HepG2 (cell line): Measurements from ENCODE around the gene PPM1F. TPM values are rescaled to one million over a fixed set of nuclear protein-coding genes. Genes with fewer than 3 reads are reported as not detected.
A peak's percentile ranks its signal among the peaks of the same experiment; 100 is the strongest.

ENCODE experiments used
- HMGXB3 ChIP-seq: sonication (generic); formaldehyde crosslinking; IDR thresholded peaks from 2 replicates; pipeline ENCODE4 v1.4.0; 2020; ENCODE audit warnings: missing genetic modification reagents, borderline replicate concordance
- PATZ1 ChIP-seq: sonication (generic); formaldehyde crosslinking; IDR thresholded peaks from 2 replicates; pipeline ENCODE4 v1.4.0; 2020; ENCODE audit warnings: missing genetic modification reagents
- ZBTB43 ChIP-seq: sonication (generic); formaldehyde crosslinking; conservative IDR thresholded peaks from 2 replicates; pipeline ENCODE4 v1.4.0; 2020; ENCODE audit warnings: missing genetic modification reagents
- ZNF740 ChIP-seq: sonication (generic); formaldehyde crosslinking; IDR thresholded peaks from 2 replicates; pipeline ENCODE4 v1.4.0; 2020; ENCODE audit warnings: missing genetic modification reagents
- polyA plus RNA-seq, 8 experiments: library from polyadenylated mRNA; depleted of rRNA in 3 of 8; stranded (reverse) in 7 of 8; unstranded in 1 of 8; fragments of >200 nt; fragmentation: Illumina TruSeq in 4 of 8; extraction: Trizol in 4 of 8; gene quantifications; 2 replicates each; pipeline versions ENCODE4 v1.2.1 to v1.2.3, GENCODE V29; 2011 to 2016; ENCODE audit warnings: low read depth in 4 of 8, missing spikeins in 1 of 8, mixed read lengths in 1 of 8; ENCODE audit not compliant: insufficient read depth in 1 of 8
- total RNA-seq, 5 experiments: library from RNA; depleted of rRNA; stranded (reverse); fragments of >200 nt; fragmentation: Illumina TruSeq; extraction: Trizol; gene quantifications; 2 replicates each; pipeline ENCODE4 v1.2.3, GENCODE V29; 2016; ENCODE audit warnings: low read depth in 1 of 5

Gene PPM1F
- total and polyA plus RNA-seq, 2 of the 13 experiments (the other 11 are each of a cell fraction or from before 2014, with no cell fraction given): 11.0 to 19.6 TPM

DNA sequence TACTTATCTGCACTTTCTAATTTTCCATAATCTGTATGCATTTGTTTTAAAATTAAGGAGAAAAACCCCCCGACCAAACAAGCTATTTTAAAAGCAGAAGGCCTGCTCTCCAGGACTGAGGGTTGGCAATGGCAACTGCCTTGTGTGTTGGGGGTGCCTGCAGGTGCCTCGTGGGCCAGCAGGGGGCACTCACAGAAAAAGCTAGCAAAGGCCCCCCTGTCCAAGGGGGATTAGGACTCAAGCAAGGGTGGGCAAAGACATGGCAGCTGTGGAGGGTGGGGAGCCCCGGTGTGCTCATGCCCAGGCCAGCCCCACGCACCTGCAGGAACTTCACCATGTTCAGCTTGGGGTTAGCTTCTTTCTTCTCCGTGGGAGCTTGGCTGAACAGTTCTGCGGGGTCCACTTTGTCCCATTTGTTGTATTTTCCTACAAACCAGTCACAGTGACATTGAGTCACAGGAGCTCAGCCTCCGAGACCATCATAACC is 19.7 kb upstream of the PPM1F start (continued):
- TF ChIP-seq ZBTB43 (CRISPR knock-in tag) (no peak), ZNF740 (peak; percentile 97), HMGXB3 (CRISPR knock-in tag) (no peak), PATZ1 (CRISPR knock-in tag) (0 out of 2 replicates have a peak, but pooled peaks have one; percentile 28)
- TF ChIP-seq, all 625 proteins: peak for 4
